DLD1 (cell line): ENCODE results near the gene SCT.

ENCODE experiments used
- in situ Hi-C: cut with HindIII; loops from 2 replicates; pipeline ENCODE4 v1.10.0; 2017; ENCODE audit warnings: low sequenced_read_pairs

SCT gene

GRCh38 chr11:623999-624704 is 2.8 kb downstream of the SCT start:
- in situ Hi-C loops = no loop called here

- in situ Hi-C loops = no loop called here
Observed at GRCh38 chr11:623349-623869, 3.6 kb downstream of the SCT start.

GRCh38 chr11:621838-622237 is 5.1 kb downstream of the SCT start:
- in situ Hi-C loops = no loop called here

- in situ Hi-C loops = no loop called here
Observed at GRCh38 chr11:620935-621814, 5.8 kb downstream of the SCT start.

- in situ Hi-C loops = no loop called here
Observed at GRCh38 chr11:620201-620600, 6.8 kb downstream of the SCT start.

GRCh38 chr11:619628-620050 is 7.3 kb downstream of the SCT start:
- in situ Hi-C loops = no loop called here

- in situ Hi-C loops = no loop called here
Observed at GRCh38 chr11:618856-619627, 7.9 kb downstream of the SCT start.

GRCh38 chr11:617912-618682 is 8.9 kb downstream of the SCT start:
- in situ Hi-C loops = no loop called here

GRCh38 chr11:617199-617911 is 9.6 kb downstream of the SCT start:
- in situ Hi-C loops = no loop called here

- in situ Hi-C loops = no loop called here
Observed at GRCh38 chr11:616320-617198, 10.4 kb downstream of the SCT start.

GRCh38 chr11:615504-616319 is 11.3 kb downstream of the SCT start, which contains the start of gene IRF7:
Gene IRF7 (minus strand): TSS chr11:615950. CDS start chr11:615364, 586 bp downstream.
- in situ Hi-C loops = no loop called here

- in situ Hi-C loops = no loop called here
Observed at GRCh38 chr11:614623-615503, 12.1 kb downstream of the SCT start.

- in situ Hi-C loops = no loop called here
Observed at GRCh38 chr11:614021-614622, 12.9 kb downstream of the SCT start.

- in situ Hi-C loops = no loop called here
Observed at GRCh38 chr11:613369-613968, 13.5 kb downstream of the SCT start.

GRCh38 chr11:612961-613300 is 14.1 kb downstream of the SCT start:
- in situ Hi-C loops = no loop called here
